ENCODE results near the gene CHTF8.

- TF ChIP-seq POLR2A (IDR thresholded peaks at IDR 0.05) (no peak), EP300 (IDR thresholded peaks at IDR 0.05) (no peak)
- TF ChIP-seq, protein P1, sequence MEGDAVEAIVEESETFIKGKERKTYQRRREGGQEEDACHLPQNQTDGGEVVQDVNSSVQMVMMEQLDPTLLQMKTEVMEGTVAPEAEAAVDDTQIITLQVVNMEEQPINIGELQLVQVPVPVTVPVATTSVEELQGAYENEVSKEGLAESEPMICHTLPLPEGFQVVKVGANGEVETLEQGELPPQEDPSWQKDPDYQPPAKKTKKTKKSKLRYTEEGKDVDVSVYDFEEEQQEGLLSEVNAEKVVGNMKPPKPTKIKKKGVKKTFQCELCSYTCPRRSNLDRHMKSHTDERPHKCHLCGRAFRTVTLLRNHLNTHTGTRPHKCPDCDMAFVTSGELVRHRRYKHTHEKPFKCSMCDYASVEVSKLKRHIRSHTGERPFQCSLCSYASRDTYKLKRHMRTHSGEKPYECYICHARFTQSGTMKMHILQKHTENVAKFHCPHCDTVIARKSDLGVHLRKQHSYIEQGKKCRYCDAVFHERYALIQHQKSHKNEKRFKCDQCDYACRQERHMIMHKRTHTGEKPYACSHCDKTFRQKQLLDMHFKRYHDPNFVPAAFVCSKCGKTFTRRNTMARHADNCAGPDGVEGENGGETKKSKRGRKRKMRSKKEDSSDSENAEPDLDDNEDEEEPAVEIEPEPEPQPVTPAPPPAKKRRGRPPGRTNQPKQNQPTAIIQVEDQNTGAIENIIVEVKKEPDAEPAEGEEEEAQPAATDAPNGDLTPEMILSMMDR (IDR thresholded peaks at IDR 0.05) = peak; percentile 40 to 86 (median 72)
Measured at GRCh38 chr16:69150146-69150865, 17.9 kb upstream of the CHTF8 start.

All from ovary (tissue), 3 donors.